SK-N-SH (cell line): Measurements from ENCODE around the gene ARHGAP5.

Experiments
- CTCF ChIP-seq: fragments of 200-600 bp; sonication (generic); IDR thresholded peaks from 2 replicates; pipeline ENCODE4 v1.6.1; 2017; ENCODE audit warnings: antibody characterized with exemption, mild to moderate bottlenecking, moderate library complexity
- ELF1 ChIP-seq: IDR thresholded peaks from 2 replicates; pipeline ENCODE4 v1.4.0; 2012
- JUND ChIP-seq: IDR thresholded peaks from 2 replicates; pipeline ENCODE4 v1.4.0; 2012
- MAX ChIP-seq: IDR thresholded peaks from 2 replicates; pipeline ENCODE4 v1.4.0; 2012; ENCODE audit warnings: low read depth
- POLR2AphosphoS5 ChIP-seq: IDR thresholded peaks from 2 replicates; pipeline ENCODE4 v1.6.1; 2012; ENCODE audit warnings: low read depth, low read length
- RAD21 ChIP-seq: IDR thresholded peaks from 2 replicates; pipeline ENCODE4 v1.6.1; 2012; ENCODE audit warnings: mild to moderate bottlenecking, low read length
- SMC3 ChIP-seq: IDR thresholded peaks from 2 replicates; pipeline ENCODE4 v1.6.1; 2012; ENCODE audit warnings: low read depth, low read length, improper control_type of control experiment
- TAF1 ChIP-seq: IDR thresholded peaks from 2 replicates; pipeline ENCODE4 v1.6.1; 2012; ENCODE audit warnings: low read depth, mild to moderate bottlenecking, low read length, moderate library complexity, borderline replicate concordance
- TCF12 ChIP-seq: IDR thresholded peaks from 2 replicates; pipeline ENCODE4 v1.4.0; 2012
- TF ChIP-seq, protein P1 (sequence below): IDR thresholded peaks from 2 replicates; pipeline ENCODE4; 2012

DNA sequence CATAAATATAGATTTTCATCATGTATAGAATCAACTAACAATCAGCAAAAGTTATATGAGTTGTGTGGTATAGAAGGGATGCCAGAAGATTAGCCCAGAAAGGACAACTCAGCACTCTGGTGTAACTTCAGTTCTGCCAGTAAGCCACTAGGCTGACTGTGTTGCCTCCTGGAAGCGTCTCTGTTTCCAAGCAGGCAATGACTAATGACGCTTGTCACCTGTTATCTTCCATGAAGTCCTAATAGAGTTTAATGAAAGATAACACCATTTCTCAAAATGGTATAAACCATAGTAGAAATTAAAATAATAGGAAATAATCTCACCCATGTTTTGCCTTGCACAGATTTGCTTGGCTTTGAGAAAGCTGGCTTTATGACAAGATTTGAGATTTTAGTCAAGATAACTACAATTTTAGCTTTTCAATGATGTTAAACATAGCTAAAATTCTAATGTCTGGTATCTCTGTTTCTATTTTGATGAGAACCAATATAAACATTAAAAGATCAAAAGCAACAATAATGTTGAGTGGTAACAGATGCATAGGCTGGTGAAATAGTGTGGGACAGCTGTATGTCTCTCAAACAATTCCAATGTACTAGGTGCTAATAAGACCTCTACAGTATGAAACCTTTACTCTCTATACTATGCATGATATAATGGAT, 115.7 kb downstream of the ARHGAP5 start:
- TF ChIP-seq MAX (no peak), CTCF (no peak), RAD21 (no peak), TCF12 (no peak), SMC3 (no peak), ELF1 (no peak), POLR2AphosphoS5 (no peak), JUND (no peak), TAF1 (no peak)
- TF ChIP-seq, protein P1, sequence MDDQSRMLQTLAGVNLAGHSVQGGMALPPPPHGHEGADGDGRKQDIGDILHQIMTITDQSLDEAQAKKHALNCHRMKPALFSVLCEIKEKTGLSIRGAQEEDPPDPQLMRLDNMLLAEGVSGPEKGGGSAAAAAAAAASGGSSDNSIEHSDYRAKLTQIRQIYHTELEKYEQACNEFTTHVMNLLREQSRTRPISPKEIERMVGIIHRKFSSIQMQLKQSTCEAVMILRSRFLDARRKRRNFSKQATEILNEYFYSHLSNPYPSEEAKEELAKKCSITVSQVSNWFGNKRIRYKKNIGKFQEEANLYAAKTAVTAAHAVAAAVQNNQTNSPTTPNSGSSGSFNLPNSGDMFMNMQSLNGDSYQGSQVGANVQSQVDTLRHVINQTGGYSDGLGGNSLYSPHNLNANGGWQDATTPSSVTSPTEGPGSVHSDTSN, result no peak
